K562 (cell line): ENCODE measurements around the gene LGALS7B. TPM values are rescaled to one million over a fixed set of nuclear protein-coding genes. Genes with fewer than 3 reads are reported as not detected.

Experiments
- ATAC-seq: fragments of 200-7000 bp; cut with Tn5 transposase; 3 replicates; pipeline ENCODE4 v1.9.1; 2020; ENCODE audit warnings: moderate library complexity
- BruUV-seq: library from RNA; stranded (reverse); fragments of 400-500 nt; replicated peaks from 2 replicates; lab custom pipeline; 2021; lab: Mats Ljungman, UMichigan
- CTCF ChIA-PET: fragments of 300-600 bp; formaldehyde crosslinking; extraction: SDS; loops from one replicate; lab custom pipeline; 2021; ENCODE audit warnings: low intra/inter-chr PET ratio; lab: Yijun Ruan, JAX
- POLR2A ChIA-PET: fragments of 300-600, 350-650 bp; sonication (Branson Sonifier 250); formaldehyde crosslinking; extraction: SDS; loops from one replicate; lab custom pipeline; 2021; ENCODE audit warnings: antibody characterized with exemption, inconsistent platforms; lab: Yijun Ruan, JAX
- DNase-seq, 4 experiments: peaks; one replicate each; pipeline versions ENCODE4 v3.0.0 to v3.0.0-alpha.2; 2011 to 2018; ENCODE audit warnings: low spot score in 3 of 4, mixed read lengths in 3 of 4; ENCODE audit errors: extremely low read depth in 1 of 4
- FAIRE-seq: peaks from 2 replicates; lab custom pipeline; 2011; peaks lifted over from hg19 to GRCh38; lab: Jason Lieb, UNC
- H2AFZ ChIP-seq: 2 replicates; pipeline ENCODE4 v1.6.0; 2011; ENCODE audit warnings: low read depth, low read length, control low read depth, inconsistent platforms
- H3K27ac ChIP-seq: fragments of 200-600 bp; 3 replicates; pipeline ENCODE4 v1.8.0; 2011; ENCODE audit warnings: low read depth, mild to moderate bottlenecking, control low read depth, inconsistent platforms, low read length, moderate library complexity, mixed read lengths; ENCODE audit errors: extremely low read depth
- H3K27me3 ChIP-seq, 2 experiments: fragments of 300-600 bp in 1 of 2; 2 replicates in 1 of 2; 3 replicates in 1 of 2; pipeline versions ENCODE4 v1.6.0 to v1.8.0; 2011; ENCODE audit warnings: inconsistent platforms in 2 of 2, low read length in 2 of 2, mild to moderate bottlenecking in 1 of 2, mixed read lengths in 1 of 2, moderate library complexity in 1 of 2; ENCODE audit not compliant: control insufficient read depth in 2 of 2, insufficient read depth in 2 of 2
- H3K36me3 ChIP-seq: fragments of 300-600 bp; 3 replicates; pipeline ENCODE4 v1.8.0; 2011; ENCODE audit warnings: mild to moderate bottlenecking, low read length, inconsistent platforms; ENCODE audit not compliant: control insufficient read depth, insufficient read depth
- H3K4me1 ChIP-seq, 2 experiments: fragments of 200-600 bp in 1 of 2; replicated peaks in 1 of 2; 2 replicates in 1 of 2; 3 replicates in 1 of 2; pipeline versions ENCODE4 v1.5.1 to v1.8.0; 2011; ENCODE audit warnings: inconsistent platforms in 2 of 2, low read length in 2 of 2, mild to moderate bottlenecking in 1 of 2, mixed read lengths in 1 of 2, moderate library complexity in 1 of 2; ENCODE audit not compliant: control insufficient read depth in 2 of 2, insufficient read depth in 2 of 2
- H3K4me2 ChIP-seq: 2 replicates; pipeline ENCODE4 v1.6.1; 2011; ENCODE audit warnings: low read length, control low read depth, inconsistent platforms, mixed read lengths; ENCODE audit not compliant: insufficient read depth
- H3K4me3 ChIP-seq: fragments of 200-600 bp; sonication (generic), shearing (Covaris generic); 2 replicates; pipeline ENCODE4 v1.5.1; 2016; ENCODE audit warnings: control low read depth, inconsistent platforms
- H3K79me2 ChIP-seq: fragments of 200-600 bp; 3 replicates; pipeline ENCODE4 v1.8.0; 2011; ENCODE audit warnings: low read length, inconsistent platforms; ENCODE audit not compliant: control insufficient read depth, insufficient read depth
- H3K9ac ChIP-seq, 2 experiments: 2 replicates each; pipeline versions ENCODE4 v1.6.0 to v1.6.1; 2011; ENCODE audit warnings: low read depth in 2 of 2, low read length in 2 of 2, control low read depth in 1 of 2, inconsistent platforms in 1 of 2, mild to moderate bottlenecking in 1 of 2, mixed read lengths in 1 of 2; ENCODE audit not compliant: insufficient read depth in 1 of 2
- H3K9me1 ChIP-seq: one replicate; pipeline ENCODE4 v1.6.0; 2011; ENCODE audit warnings: inconsistent platforms, mild to moderate bottlenecking, low read length, moderate library complexity; ENCODE audit not compliant: control insufficient read depth, insufficient read depth
- H3K9me3 ChIP-seq: replicated peaks from 2 replicates; pipeline ENCODE4 v1.5.1; 2011; ENCODE audit warnings: low read depth, low read length, inconsistent platforms; ENCODE audit not compliant: control insufficient read depth, insufficient read depth
- H4K20me1 ChIP-seq: replicated peaks from 2 replicates; pipeline ENCODE4 v1.6.1; 2011; ENCODE audit warnings: low read length, inconsistent platforms, mixed read lengths; ENCODE audit not compliant: control insufficient read depth, insufficient read depth
- TFAP4 ChIP-seq: sonication (generic); formaldehyde crosslinking; IDR thresholded peaks from 2 replicates; pipeline ENCODE4 v1.8.0; 2022; ENCODE audit warnings: missing genetic modification reagents, mild to moderate bottlenecking, moderate library complexity, borderline replicate concordance
- ZNF263 ChIP-seq: sonication (generic); formaldehyde crosslinking; IDR thresholded peaks from 2 replicates; pipeline ENCODE4 v1.8.0; 2022; ENCODE audit warnings: mild to moderate bottlenecking, missing genetic modification reagents, borderline replicate concordance
- WGBS: fragments of 100-300 bp; shearing (Covaris generic); methylation state at CpG from one replicate; pipeline ENCODE4 v1.1.6; 2016; ENCODE audit warnings: low coverage, mixed read lengths; ENCODE audit not compliant: insufficient coverage; ENCODE audit errors: missing lambda C conversion rate; 5-methylcytosine and 5-hydroxymethylcytosine counted together
- in situ Hi-C: fragments of 300-500 bp; cut with MboI; formaldehyde crosslinking; loops from 4 replicates; pipeline ENCODE4 v1.15.0; 2018; ENCODE audit warnings: inconsistent platforms, mixed read lengths
- intact Hi-C: fragments of 100-400 bp; cut with micrococcal nuclease; formaldehyde crosslinking; loops from 2 replicates; pipeline ENCODE4 v1.14.2; 2022
- polyA plus RNA-seq, 8 experiments: library from polyadenylated mRNA; depleted of rRNA in 4 of 8; stranded (reverse) in 5 of 8; unstranded in 3 of 8; fragments of >200 nt; fragmentation: Nextera tagmentation in 2 of 8; fragmentation: Illumina TruSeq in 1 of 8; extraction: Ambion mirVana in 2 of 8; extraction: Trizol in 1 of 8; gene quantifications; 2 replicates each; pipeline versions ENCODE4 v1.2.1 to v1.2.3, GENCODE V29; 2011 to 2014; ENCODE audit warnings: inconsistent platforms in 1 of 8, missing spikeins in 1 of 8
- total RNA-seq, 7 experiments: library from RNA; depleted of rRNA in 6 of 7; stranded (reverse); fragments of >200 nt in 6 of 7; fragmentation: Illumina TruSeq in 2 of 7; extraction: Trizol in 2 of 7; gene quantifications; 2 replicates each; pipeline versions ENCODE4 v1.2.1 to v1.2.3, GENCODE V29; 2011 to 2021; ENCODE audit warnings: low replicate concordance in 1 of 7

Gene LGALS7B
- total and polyA plus RNA-seq, 9 of the 15 experiments (the other 6 are each of a cell fraction or from before 2014, with no cell fraction given): not detected

DNA sequence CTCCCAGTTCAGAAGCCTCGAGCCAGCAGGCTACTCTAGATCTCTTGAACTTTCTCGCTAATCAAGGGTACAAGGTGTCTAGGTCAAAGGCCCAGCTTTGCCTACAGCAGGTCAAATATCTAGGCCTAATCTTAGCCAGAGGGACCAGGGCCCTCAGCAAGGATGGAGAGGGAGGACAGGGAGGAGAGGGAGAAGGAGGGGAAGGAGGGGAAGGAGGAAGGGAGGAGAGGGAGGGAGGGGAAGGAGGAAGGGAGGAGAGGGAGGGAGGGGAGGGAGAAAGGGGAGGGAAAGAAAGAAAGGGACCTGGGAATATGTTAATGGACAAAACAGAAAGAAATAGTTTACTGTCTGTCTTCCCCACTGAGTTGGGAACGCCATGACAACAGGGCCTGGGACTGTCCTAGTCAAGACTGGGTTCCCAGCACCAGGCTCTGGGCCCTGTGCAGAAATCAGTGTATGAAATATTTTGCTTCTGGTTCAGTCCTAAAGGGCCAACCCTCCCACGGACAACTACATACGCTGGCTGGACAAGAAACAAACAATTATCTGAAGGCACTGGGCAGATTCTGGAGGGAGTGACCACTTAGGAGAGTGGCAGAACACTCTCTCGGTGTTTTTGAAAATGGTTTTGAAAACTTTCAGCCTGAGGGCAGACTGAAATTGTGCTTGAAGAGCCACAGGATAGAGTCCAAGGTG, 38.0 kb downstream of the LGALS7B start:
- CTCF ChIA-PET: no interaction called here
- H3K79me2 ChIP-seq: peaks cover 10% of the 10 kb centered on the region

More for the DNA sequence above, 38.0 kb downstream of the LGALS7B start:
- DNase-seq (no peak), ATAC-seq (no peak), FAIRE-seq (no peak)
- no peak overlapping the region for H2AFZ ChIP-seq
- intact Hi-C loops (no loop called here), in situ Hi-C loops (no loop called here)
- BruUV-seq: no TSS peak
- H3K9me1 ChIP-seq: no peaks in the 10 kb centered on the region
- no peak overlapping the region for H3K9ac ChIP-seq
- H3K27ac ChIP-seq: no peak overlapping the region
- peaks cover 6 to 19% of the 10 kb centered on the region in 2 experiments; a peak in 4 of 5 replicates for H3K4me1 ChIP-seq
- TF ChIP-seq TFAP4 (no peak), ZNF263 (CRISPR knock-in tag) (0 out of 2 replicates have a peak, but pooled peaks have one; percentile 12)
- H3K9me3 ChIP-seq: peaks cover 5% of the 10 kb centered on the region
- POLR2A ChIA-PET: interaction anchor here (0.7 to 1.5 kb wide), 2 partner anchors 8 to 12 kb away, joined by 3 read pairs; no protein-coding TSS in a partner anchor
- WGBS: 52% methylated on average over 6 of the region's 6 CpGs
- H3K27me3 ChIP-seq: no peaks in the 10 kb centered on the region
- H3K4me2 ChIP-seq: no peak overlapping the region
- H4K20me1 ChIP-seq: no peaks in the 10 kb centered on the region
- H3K36me3 ChIP-seq: peaks cover 21% of the 10 kb centered on the region; the same call in 2 of the 3 replicates
- H3K4me3 ChIP-seq: no peak overlapping the region
